ENCODE data around the gene ZNF649.
A peak's percentile ranks its signal among the peaks of the same experiment; 100 is the strongest.

The ZNF649 gene

DNA sequence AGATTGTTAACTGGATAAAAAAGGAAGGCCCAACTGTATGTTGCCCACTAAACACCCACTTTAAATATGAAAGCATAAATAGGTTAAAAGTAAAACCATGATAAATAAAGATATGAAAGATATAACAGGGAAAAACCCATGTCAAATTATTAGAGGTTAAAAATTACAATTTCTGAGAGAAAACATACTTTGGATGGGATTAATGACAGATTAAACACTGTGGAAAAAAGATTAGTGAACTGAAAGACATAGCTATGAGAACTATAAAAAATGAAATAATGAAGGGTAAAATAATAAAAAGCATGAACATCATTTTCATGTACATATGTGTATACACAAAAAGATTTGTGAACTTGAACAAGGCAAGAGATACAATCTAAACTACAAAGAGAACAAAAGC lies 14.9 kb downstream of the ZNF649 start:
- H3K4me3 ChIP-seq (ENCODE audit: low read depth, low read length), result no peak overlapping the region

DNA sequence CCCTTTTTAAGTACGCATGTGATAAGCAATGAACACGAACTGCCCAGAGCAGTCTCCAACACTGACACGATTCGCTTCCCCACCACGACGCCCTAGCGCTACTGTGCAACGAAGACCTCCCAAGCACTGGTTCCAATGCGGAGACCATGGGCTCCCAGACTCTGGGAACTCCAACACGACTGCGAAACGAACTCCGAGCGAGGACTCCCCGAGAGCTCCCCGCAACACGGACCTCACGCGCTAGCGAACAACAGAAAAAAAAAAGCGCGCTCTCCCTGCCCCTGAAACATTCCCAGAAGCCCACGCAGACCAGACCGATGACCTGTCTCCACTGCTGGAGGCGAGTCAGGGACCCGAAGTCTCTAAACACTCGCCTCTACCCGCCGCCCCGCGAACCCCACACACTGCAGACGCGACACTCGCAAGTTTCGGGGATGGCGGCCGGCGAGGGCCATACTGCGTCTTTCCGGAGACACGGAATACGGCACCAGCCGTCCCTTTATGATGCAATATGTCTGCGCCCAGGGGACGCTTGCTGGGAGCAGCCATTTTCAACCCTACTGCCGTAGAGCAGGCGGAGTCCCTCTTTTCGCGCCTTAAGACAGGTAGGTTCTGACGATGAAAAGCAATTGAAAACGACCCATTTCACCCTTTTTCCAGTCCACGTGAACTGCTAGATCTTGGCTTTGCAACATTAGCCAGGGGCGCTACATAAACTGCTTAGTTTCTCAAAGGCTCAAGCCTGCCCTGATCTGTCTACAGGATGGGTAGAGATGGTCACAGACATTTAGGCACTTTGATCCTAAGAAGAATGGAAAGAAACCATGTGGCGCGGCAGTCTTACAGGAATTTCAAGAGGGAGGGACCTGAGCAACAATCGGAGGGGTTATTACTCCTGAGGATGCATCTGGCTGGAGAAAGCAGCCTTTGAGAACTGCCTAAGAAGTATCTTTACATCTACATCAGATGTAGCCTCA lies 17.0 kb downstream of the ZNF649 start, which contains the start of gene ZNF577:
Gene ZNF577 (minus strand): TSS at position 430 of the 977 bp plus-strand sequence. CDS start 7,569 bp downstream, outside the sequence.
- H3K4me3 ChIP-seq (ENCODE audit: low read depth, low read length), result peak within 1 kb of the TSS; percentile 72

DNA sequence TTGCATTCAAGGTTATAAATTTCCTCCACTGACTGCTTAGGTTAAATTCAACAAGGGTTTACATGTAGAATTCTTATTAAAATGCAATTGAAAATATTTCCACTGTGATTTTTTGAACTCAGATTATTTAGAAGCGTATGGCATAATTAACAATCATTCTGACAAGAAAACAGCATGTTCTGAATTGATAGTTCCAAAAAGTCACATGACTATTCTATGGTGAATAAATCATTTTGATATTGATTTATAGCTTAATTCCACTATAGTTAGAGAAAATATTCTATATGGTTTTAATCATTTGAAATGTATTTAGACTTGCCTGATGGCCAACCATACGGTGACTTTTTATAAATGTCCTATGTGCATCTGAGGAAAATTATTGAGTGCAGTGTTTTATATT lies 20.1 kb downstream of the ZNF649 start:
- no peak overlapping the region for H3K4me3 ChIP-seq (ENCODE audit: low read depth, low read length)

DNA sequence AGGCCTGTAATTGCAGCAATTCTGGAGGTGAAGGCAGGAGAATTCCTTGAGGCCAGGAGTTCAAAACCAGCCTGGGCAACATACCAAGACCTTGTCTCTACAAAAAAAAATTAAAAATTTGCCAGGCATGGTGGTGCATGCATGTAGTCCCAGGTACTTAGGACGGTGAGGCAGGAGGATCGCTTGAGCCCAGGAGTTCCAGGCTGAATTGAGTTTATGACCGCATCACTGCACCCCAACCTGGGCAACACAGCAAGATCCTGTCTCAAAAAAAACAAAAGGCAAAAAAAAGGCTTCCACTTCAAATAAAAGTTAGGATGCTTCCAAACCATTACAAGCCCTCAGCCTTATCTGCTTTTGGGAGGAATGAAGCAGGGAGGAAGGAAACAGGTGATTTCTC lies 22.3 kb downstream of the ZNF649 start:
- H3K4me3 ChIP-seq (ENCODE audit: low read depth, low read length), result no peak overlapping the region

DNA sequence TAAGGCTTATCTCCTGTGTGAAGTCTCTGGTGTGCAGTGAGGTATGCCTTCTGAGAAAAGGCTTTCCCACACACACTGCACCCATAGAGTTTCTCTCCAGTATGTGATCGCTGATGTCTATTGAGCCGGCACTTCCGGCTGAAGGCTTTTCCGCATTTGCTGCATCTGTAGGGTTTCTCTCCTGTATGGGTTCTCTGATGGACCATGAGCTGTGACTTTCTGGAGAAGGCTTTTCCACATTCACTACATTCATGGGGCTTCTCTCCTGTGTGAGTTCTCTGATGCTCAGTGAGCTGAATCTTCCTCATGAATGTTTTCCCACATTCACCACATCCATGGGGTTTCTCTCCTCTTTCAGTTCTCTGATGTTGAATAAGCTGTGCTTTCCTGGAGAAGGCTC lies 31.7 kb downstream of the ZNF649 start:
- no peak overlapping the region for H3K4me3 ChIP-seq (ENCODE audit: low read depth, low read length)

DNA sequence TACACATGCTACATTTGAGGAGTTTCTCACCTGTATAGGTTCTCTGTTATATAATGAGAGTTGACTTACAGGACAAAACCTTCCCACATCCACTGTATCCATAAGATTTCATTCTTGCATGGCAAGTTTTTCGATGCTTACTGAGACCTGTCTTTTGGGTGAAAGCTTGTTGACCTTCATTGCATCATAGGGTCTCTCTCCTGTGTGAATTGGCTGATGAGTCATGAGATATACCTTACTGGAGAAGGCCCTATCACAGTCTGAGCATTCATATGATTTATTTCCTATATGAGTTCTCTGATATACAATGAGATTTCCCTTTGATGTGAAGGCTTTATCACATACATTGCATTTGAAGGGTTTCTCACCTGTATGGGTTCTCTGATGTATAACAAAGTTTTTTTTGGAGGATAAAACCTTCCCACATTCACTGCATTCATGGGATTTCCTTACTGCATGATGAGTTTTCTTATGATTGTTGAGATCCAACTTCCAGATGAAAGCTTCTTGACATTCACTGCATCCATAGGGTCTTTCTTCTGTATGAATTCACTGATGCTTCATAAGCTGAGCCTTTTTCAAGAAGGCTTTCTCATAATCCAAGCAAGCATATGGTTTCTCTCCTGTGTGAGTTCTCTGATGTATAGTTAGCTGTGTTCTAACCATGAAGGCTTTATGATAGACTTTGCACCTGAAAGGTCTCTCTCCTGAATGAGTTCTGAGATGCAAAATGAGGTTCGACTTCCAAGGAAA lies 42.8 kb downstream of the ZNF649 start:
- H3K4me3 ChIP-seq (ENCODE audit: low read depth, low read length), result no peak overlapping the region
